ENCODE results near the gene BCS1L.

DNA sequence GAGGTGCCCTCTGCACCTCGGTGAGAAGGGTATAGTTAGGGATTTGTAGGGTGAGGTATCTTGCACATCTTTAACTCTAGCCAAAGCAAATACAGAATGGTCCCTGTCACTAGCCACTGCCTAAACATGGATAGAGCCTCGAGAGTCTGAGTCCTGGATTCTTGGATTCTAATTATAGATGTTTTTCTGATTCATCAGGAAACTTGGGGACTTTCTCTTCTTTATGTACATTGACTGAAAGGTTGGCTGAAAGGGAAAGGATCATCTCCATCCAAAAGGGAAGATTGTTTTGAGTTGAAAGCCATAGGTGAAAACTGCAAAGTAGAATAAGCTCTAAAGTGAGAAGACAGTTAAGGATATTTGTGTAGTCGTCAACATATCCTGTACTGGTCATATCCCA is 20.6 kb downstream of the BCS1L start:
- TF ChIP-seq BRCA1 (IDR thresholded peaks at IDR 0.05; ENCODE audit: low read depth, low read length) (no peak), EZH2 (IDR thresholded peaks at IDR 0.05; ENCODE audit: low read depth, low read length, severe bottlenecking) (no peak), POLR2AphosphoS5 (IDR thresholded peaks at IDR 0.05; ENCODE audit: low read depth, low read length) (no peak), RBBP5 (IDR thresholded peaks at IDR 0.05; ENCODE audit: borderline replicate concordance, low read depth, low read length) (no peak), RNF2 (IDR thresholded peaks at IDR 0.05; ENCODE audit: borderline replicate concordance, low read depth, low read length, missing control alignments, poor library complexity, severe bottlenecking) (no peak)
